HG03045 (cell line): ENCODE measurements around the gene CBLN1.
"Not testable (repeated sequence)": the region's sequence is repeated elsewhere in the genome, so short reads cannot be mapped to it uniquely, and the experiment has no call there.

ENCODE experiments used
- ATAC-seq: cut with Tn5 transposase; IDR thresholded peaks from one replicate; pipeline ENCODE4 v1.9.1; 2021; ENCODE audit warnings: mild to moderate bottlenecking, moderate library complexity; ENCODE audit not compliant: unreplicated experiment

Gene CBLN1

GRCh38 chr16:49277766-49278566 is 3.7 kb downstream of the CBLN1 start:
- ATAC-seq = no peak

DNA sequence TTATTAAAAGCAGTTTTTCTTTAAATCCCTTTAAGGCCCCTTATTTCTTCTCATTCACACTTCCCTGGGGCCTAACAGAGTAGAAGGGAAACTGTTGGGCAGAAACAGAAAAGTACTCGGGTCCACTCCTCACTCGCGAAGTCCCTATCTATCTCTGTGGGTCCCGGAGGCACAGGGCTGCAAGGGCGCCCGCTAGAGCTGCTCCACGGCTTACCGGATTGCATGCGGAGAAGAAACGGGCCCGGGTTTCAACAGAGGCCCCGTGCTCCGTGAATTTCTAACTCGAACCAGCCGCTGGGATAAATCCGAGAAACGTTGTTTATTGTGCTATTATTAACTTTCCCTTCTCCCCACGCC is 4.3 kb downstream of the CBLN1 start:
- ATAC-seq = no peak

DNA sequence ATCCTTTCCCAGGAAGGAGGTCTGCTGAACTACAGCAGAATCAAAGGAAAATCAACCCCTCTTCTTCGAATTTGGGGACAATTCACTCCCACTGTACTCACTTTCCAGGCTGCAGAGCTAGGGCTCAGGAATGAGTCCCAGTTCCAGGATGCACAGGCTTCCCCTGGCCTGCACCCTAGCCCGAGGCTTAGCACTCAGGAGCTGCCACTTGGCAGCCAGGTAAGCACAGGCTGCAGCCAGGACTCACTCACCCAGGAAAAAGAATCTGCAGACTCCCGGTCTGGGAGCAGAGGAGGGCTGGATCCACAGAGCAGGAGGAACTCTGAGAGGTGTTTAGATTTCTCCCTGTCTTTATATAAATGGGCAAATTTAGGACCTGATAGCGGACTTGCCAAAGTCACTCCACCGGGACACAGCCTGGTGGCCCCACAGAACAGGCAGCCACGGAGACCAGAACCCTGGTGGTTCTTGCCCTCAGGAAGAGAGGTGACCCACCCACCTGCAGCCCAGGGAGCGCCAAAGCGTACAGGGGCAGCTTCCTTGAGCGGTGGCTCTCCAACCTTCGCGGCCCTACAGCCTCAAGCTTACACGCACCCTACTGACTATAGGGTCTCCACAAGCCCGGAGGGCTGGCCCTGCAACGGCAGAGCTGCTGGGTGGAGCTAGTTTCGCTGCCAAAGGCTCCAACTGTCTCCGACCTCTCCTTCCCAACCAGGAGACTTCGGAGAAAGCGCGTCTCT is 4.8 kb downstream of the CBLN1 start:
- no peak for ATAC-seq

- ATAC-seq = no peak
These were observed 5.8 kb downstream of the CBLN1 start for GRCh38 chr16:49275870-49276269.

DNA sequence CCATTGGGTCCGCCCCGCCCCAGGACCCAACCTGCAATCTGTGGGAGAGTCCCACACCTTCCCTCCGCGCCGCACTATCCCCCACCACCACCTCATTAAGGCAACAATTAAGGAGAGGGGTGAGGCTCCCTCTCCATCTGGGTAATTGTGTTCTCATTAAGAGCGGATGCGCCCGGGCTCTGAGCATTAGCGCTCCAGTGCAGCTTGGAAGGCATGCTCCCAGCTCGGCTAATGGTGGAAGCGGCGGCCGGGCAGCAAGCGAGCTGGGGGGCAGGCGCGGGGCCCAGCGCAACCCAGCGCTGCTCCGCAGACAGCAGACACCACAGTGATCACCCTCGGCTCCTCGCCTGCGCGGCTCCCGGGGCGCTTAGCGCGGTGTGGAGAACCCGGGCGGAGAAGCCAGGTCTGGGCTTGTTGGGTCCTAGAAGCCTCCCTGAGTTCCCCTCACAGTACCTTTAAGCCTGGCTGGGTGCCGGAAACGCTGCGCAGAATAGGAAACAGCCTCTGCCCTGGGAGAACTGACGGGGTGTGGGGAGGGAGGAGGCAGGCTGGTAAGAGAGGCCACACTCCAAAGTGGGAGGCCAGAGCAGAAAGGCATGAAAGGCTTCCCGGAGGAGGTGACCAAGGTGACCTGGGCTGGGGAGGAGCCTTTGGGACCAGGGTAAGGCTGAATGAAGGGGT is 6.4 kb downstream of the CBLN1 start:
- no peak for ATAC-seq

DNA sequence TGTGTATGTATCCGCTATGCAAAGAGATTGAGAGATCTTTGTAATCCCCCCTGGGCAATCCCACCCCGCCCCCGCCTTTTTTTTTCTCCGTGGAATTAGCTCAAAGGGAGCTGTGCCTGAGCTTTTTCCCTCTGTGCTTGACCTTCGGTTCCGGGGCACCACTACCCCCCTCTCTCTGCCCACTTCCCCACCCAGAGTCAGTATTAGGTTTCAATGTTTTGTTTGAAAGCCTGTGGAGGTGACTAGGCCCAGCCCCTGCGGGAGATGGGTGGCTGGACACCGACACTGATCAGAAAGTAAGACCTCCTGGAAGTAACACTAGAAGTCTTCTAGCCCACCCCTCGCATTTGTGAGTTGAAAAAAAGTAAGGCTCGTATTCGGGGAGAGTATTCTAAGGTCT is 7.0 kb downstream of the CBLN1 start:
- ATAC-seq = no peak

DNA sequence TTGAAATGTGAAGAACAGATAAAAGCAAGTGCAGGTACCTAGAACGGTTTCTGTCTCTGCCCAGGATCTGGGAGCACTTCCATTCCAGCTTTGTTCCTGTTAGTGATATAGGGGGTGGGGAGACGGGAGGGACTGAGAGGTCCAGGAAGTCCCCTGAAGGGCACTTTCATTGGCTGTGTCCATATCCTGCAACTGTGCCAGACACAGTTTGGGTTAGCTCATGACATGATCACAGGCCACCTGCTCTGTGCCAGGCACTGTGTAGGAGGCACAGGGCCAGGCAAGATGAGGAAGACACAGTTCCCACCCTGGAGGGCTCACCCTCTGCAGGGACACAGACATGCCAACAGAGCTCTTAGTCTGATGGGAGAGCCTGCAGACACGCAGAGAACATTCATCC is 7.9 kb downstream of the CBLN1 start:
- ATAC-seq = no peak

GRCh38 chr16:49271363-49271762 is 10.3 kb downstream of the CBLN1 start:
- ATAC-seq = no peak

- ATAC-seq = no peak
These were observed 12.4 kb downstream of the CBLN1 start for GRCh38 chr16:49269201-49269600.

DNA sequence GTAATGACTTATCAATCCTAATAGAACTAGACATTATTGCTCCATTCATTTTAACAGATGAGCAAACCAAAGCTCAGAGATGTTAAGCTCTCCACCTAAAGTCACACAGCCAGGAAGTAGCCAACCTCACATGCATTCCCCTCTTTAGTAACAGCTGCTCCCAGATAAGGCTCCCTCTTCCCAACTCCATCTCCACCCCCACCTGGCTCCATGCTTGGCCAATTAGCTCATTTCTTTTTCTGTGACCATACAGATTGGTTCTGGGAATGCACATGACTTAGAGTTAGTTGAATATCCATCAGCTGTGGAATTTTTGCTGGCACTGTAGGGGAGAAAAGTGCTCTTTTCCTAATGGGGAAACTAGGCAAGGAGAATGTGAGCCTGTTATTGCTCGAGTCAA is 13.0 kb downstream of the CBLN1 start:
- no peak for ATAC-seq

DNA sequence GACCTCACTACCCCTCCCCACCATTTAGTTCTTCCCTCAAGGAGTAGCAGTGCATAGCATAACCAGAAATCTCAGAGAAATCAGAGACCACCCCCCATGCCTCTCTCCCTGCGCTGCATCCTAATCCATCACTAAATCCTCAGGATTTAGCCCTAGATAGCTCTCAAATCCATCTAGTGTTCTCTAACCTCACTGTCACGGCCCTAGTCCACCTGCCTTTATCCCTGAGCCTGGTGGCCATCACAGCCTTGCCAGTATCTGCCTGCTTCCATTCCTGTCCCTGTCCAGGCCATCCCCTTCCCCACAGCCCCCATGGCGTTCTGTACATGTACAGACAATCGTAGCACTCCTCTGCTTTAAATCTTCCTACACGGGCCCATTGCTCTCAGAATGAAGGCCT is 19.1 kb downstream of the CBLN1 start:
- ATAC-seq = no peak

- ATAC-seq = no peak
These were observed 19.7 kb downstream of the CBLN1 start for GRCh38 chr16:49261930-49262329.

- no peak for ATAC-seq
These were observed 20.6 kb downstream of the CBLN1 start for GRCh38 chr16:49260956-49261530.

- no peak for ATAC-seq
These were observed 21.4 kb downstream of the CBLN1 start for GRCh38 chr16:49260253-49260652.

DNA sequence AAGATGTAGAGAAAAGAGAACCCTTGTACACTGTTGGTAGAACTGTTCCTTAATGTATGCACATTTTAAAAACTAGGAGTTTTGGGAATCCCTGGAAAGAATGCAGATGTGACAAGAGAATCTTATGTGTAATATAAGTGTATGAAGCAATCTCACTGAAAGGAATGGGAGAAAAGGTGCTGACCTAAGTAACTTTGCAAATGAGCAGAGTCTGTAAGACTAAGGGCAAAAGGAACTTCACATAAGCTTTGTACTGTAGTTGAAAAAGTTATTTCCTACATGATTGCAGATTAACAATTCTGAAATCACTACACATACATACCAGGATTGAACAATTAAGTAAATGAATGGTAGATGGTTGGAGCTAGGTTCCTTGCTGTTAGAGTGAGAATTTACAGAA is 22.3 kb downstream of the CBLN1 start:
- ATAC-seq = no peak

GRCh38 chr16:49250689-49251088 is 30.9 kb downstream of the CBLN1 start:
- ATAC-seq = no peak

GRCh38 chr16:49248227-49248626 is 33.4 kb downstream of the CBLN1 start:
- no peak for ATAC-seq

- ATAC-seq = no peak
These were observed 45.4 kb downstream of the CBLN1 start for GRCh38 chr16:49236216-49236615.

GRCh38 chr16:49228335-49228734 is 53.3 kb downstream of the CBLN1 start:
- not testable (repeated sequence) for ATAC-seq
